HCT116 (cell line): ENCODE measurements around the gene MRPL24. TPM values are rescaled to one million over a fixed set of nuclear protein-coding genes. Genes with fewer than 3 reads are reported as not detected.

ENCODE experiments used
- ATAC-seq: fragments of 200-7000 bp; cut with Tn5 transposase; 2 replicates; pipeline ENCODE4 v1.9.1; 2020; ENCODE audit warnings: mild to moderate bottlenecking, moderate library complexity
- BruUV-seq: library from RNA; stranded (reverse); fragments of 400-500 nt; replicated peaks from 2 replicates; lab custom pipeline; 2021; lab: Mats Ljungman, UMichigan
- CTCF ChIA-PET: fragments of 300-600 bp; sonication (Branson Sonifier 250); formaldehyde crosslinking; loops from one replicate; lab custom pipeline; 2021; ENCODE audit warnings: antibody characterized with exemption; lab: Charles Lee
- POLR2A ChIA-PET: fragments of 300-600, 350-600 bp; sonication (Branson Sonifier 250); formaldehyde crosslinking; loops from one replicate; lab custom pipeline; 2021; ENCODE audit warnings: antibody characterized with exemption; lab: Charles Lee
- RAD21 ChIA-PET, 2 experiments: fragments of 300-600 bp; sonication (Branson Sonifier 250); formaldehyde crosslinking; loops; one replicate each; lab custom pipeline; 2023; ENCODE audit warnings: low total read pairs in 2 of 2; ENCODE audit not compliant: uncharacterized antibody in 2 of 2, unreplicated experiment in 2 of 2, low non-redundant PET in 1 of 2; lab: Charles Lee
- DNase-seq: peaks from one replicate; pipeline ENCODE4 v3.0.0-alpha.2; 2010; ENCODE audit warnings: low read depth, low spot score
- H2AFZ ChIP-seq: fragments of 200-600 bp; shearing (Covaris generic), sonication (generic); 2 replicates; pipeline ENCODE4 v1.6.1; 2017; ENCODE audit warnings: low read depth, mixed run types, mixed read lengths, antibody characterized with exemption, low read length; ENCODE audit not compliant: poor library complexity, severe bottlenecking
- H3K27ac ChIP-seq: 2 replicates; pipeline ENCODE4 v1.5.1; 2012; ENCODE audit warnings: low read depth, low read length
- H3K27me3 ChIP-seq: fragments of 200-600 bp; sonication (generic); 2 replicates; pipeline ENCODE4 v1.6.1; 2016; ENCODE audit warnings: mixed run types, low read length, mixed read lengths; ENCODE audit not compliant: insufficient read depth
- H3K36me3 ChIP-seq, 2 experiments: fragments of 200-500 bp in 1 of 2; fragments of 200-600 bp in 1 of 2; sonication (Bioruptor generic) in 1 of 2; sonication (generic) in 1 of 2; 2 replicates each; pipeline versions ENCODE4 v1.5.1 to v1.6.1; 2014 to 2016; ENCODE audit warnings: low read length in 2 of 2, inconsistent platforms in 1 of 2, mixed read lengths in 1 of 2, mixed run types in 1 of 2; ENCODE audit not compliant: insufficient read depth in 2 of 2, control insufficient read depth in 1 of 2
- H3K4me1 ChIP-seq, 2 experiments: fragments of 200-600 bp in 1 of 2; sonication (generic) in 1 of 2; 2 replicates each; pipeline versions ENCODE4 v1.5.1 to v1.6.1; 2012 to 2017; ENCODE audit warnings: low read length in 2 of 2, inconsistent platforms in 1 of 2, mild to moderate bottlenecking in 1 of 2, mixed read lengths in 1 of 2, mixed run types in 1 of 2, moderate library complexity in 1 of 2; ENCODE audit not compliant: insufficient read depth in 2 of 2, control insufficient read depth in 1 of 2
- H3K4me2 ChIP-seq: fragments of 200-600 bp; sonication (generic); 2 replicates; pipeline ENCODE4 v1.6.1; 2017; ENCODE audit warnings: mixed run types, low read length, mixed read lengths
- H3K4me3 ChIP-seq, 2 experiments: fragments of 200-600 bp in 1 of 2; sonication (generic) in 1 of 2; replicated peaks in 1 of 2; 2 replicates each; pipeline ENCODE4 v1.5.1; 2011 to 2016; ENCODE audit warnings: low read length in 2 of 2, control low read depth in 1 of 2, low read depth in 1 of 2, mild to moderate bottlenecking in 1 of 2, mixed read lengths in 1 of 2, mixed run types in 1 of 2
- H3K79me2 ChIP-seq: fragments of 200-600 bp; sonication (generic); 2 replicates; pipeline ENCODE4 v1.6.1; 2017; ENCODE audit warnings: mild to moderate bottlenecking, mixed run types, low read length, moderate library complexity, mixed read lengths; ENCODE audit not compliant: insufficient read depth
- H3K9ac ChIP-seq: fragments of 200-600 bp; sonication (generic); 2 replicates; pipeline ENCODE4 v1.6.1; 2016; ENCODE audit warnings: low read length, mixed read lengths
- H3K9me2 ChIP-seq: fragments of 200-600 bp; sonication (generic), shearing (Covaris generic); 2 replicates; pipeline ENCODE4 v1.6.1; 2017; ENCODE audit warnings: mixed run types, mild to moderate bottlenecking, moderate library complexity; ENCODE audit not compliant: insufficient read depth
- H3K9me3 ChIP-seq, 2 experiments: fragments of 200-500 bp in 1 of 2; fragments of 200-600 bp in 1 of 2; sonication (Bioruptor generic) in 1 of 2; sonication (generic) in 1 of 2; 2 replicates each; pipeline ENCODE4 v1.6.1; 2014 to 2017; ENCODE audit warnings: low read length in 2 of 2, mixed read lengths in 2 of 2, inconsistent platforms in 1 of 2, low read depth in 1 of 2, mild to moderate bottlenecking in 1 of 2, mixed run types in 1 of 2, moderate library complexity in 1 of 2; ENCODE audit not compliant: control insufficient read depth in 1 of 2, insufficient read depth in 1 of 2
- H4K20me1 ChIP-seq: fragments of 200-600 bp; sonication (generic), shearing (Covaris generic); 2 replicates; pipeline ENCODE4 v1.6.1; 2017; ENCODE audit warnings: mixed run types, mild to moderate bottlenecking, moderate library complexity; ENCODE audit not compliant: insufficient read depth
- ATF3 ChIP-seq: IDR thresholded peaks from 2 replicates; pipeline ENCODE4 v1.6.1; 2012
- EGR1 ChIP-seq: IDR thresholded peaks from 2 replicates; pipeline ENCODE4 v1.6.1; 2012; ENCODE audit warnings: low read depth
- ELF1 ChIP-seq: IDR thresholded peaks from 2 replicates; pipeline ENCODE4 v1.6.1; 2012; ENCODE audit warnings: low read depth, borderline replicate concordance
- EZH2phosphoT487 ChIP-seq: fragments of 200-600 bp; IDR thresholded peaks from 2 replicates; pipeline ENCODE4 v1.6.1; 2018; ENCODE audit warnings: antibody characterized with exemption, borderline replicate concordance
- FOSL1 ChIP-seq: IDR thresholded peaks from 2 replicates; pipeline ENCODE4 v1.6.1; 2012; ENCODE audit warnings: low read depth
- POLR2A ChIP-seq: IDR thresholded peaks from 2 replicates; pipeline ENCODE4 v1.7.0; 2011; ENCODE audit warnings: borderline replicate concordance; ENCODE audit not compliant: insufficient read depth, insufficient read length; ENCODE audit errors: extremely low read depth
- POLR2AphosphoS5 ChIP-seq: IDR thresholded peaks from 2 replicates; pipeline ENCODE4 v1.6.1; 2011; ENCODE audit warnings: mild to moderate bottlenecking, low read depth, low read length, moderate library complexity
- REST ChIP-seq: IDR thresholded peaks from 2 replicates; pipeline ENCODE4 v1.6.1; 2012; ENCODE audit warnings: low read depth
- TCF7L2 ChIP-seq: IDR thresholded peaks from 2 replicates; pipeline ENCODE4 v1.7.0; 2011; ENCODE audit warnings: borderline replicate concordance, inconsistent platforms; ENCODE audit not compliant: insufficient read depth, insufficient read length; ENCODE audit errors: extremely low read depth
- ZFX ChIP-seq: fragments of 450-650 bp; IDR thresholded peaks from 2 replicates; pipeline ENCODE4 v1.6.1; 2017
- ZNF274 ChIP-seq: fragments of 200-500 bp; sonication (Bioruptor generic); IDR thresholded peaks from 2 replicates; pipeline ENCODE4 v1.6.1; 2014; ENCODE audit warnings: mild to moderate bottlenecking, low read depth, low read length, inconsistent platforms
- intact Hi-C: fragments of 100-400 bp; cut with micrococcal nuclease; formaldehyde crosslinking; loops from 2 replicates; pipeline ENCODE4 v1.10.0; 2022
- total RNA-seq: library from RNA; stranded (reverse); gene quantifications from one replicate; pipeline ENCODE4 v1.2.1, GENCODE V29; 2021; ENCODE audit not compliant: unreplicated experiment

MRPL24 gene
- total RNA-seq, 1 experiment from 2014 or later, result 111 TPM

GRCh38 chr1:156754219-156754618 is 13.3 kb upstream of the MRPL24 start:
- Histone ChIP-seq H2AFZ (no peak overlapping the region), H3K4me2 (no peak overlapping the region), H3K27me3 (no peaks in the 10 kb centered on the region), H3K9me2 (no peaks in the 10 kb centered on the region), H4K20me1 (no peaks in the 10 kb centered on the region), H3K4me3 (no peak overlapping the region), H3K9me3 (no peaks in the 10 kb centered on the region), H3K4me1 (peaks cover 6 to 29% of the 10 kb centered on the region in 2 experiments; a peak in 3 of 4 replicates), H3K79me2 (peaks cover 43% of the 10 kb centered on the region), H3K27ac (no peak overlapping the region), H3K9ac (no peak overlapping the region), H3K36me3 (no peaks in the 10 kb centered on the region; a peak in 1 of 4 replicates)
- POLR2A ChIA-PET, result interaction anchor here (1.3 kb wide), 1 partner anchor 13 kb away, joined by 4 read pairs; the partner anchor contains the start of gene MRPL24
- no peak for TF ChIP-seq POLR2A
- RAD21 ChIA-PET, result no interaction called here
- intact Hi-C loops, result no loop called here
- CTCF ChIA-PET, result no interaction called here
- DNase-seq, result no peak
- ATAC-seq, result no peak
- BruUV-seq, result TSS peak; percentile 19

GRCh38 chr1:156752843-156753482 is 12.1 kb upstream of the MRPL24 start:
- peak overlapping the region; percentile 67 to 97 for H3K4me3 ChIP-seq
- H3K27ac ChIP-seq, result peak overlapping the region; percentile 99; the same call in 1 of the 2 replicates
- TSS peak; percentile 44 for BruUV-seq
- peak overlapping the region; percentile 97 for H3K4me2 ChIP-seq
- DNase-seq, result no peak
- peak overlapping the region; percentile 94 for H3K9ac ChIP-seq
- H4K20me1 ChIP-seq, result no peaks in the 10 kb centered on the region
- H3K9me2 ChIP-seq, result no peaks in the 10 kb centered on the region
- H3K36me3 ChIP-seq, result no peaks in the 10 kb centered on the region; a peak in 1 of 4 replicates
- H3K9me3 ChIP-seq, result no peaks in the 10 kb centered on the region
- no peak for ATAC-seq
- H3K79me2 ChIP-seq, result peaks cover 56% of the 10 kb centered on the region
- H3K4me1 ChIP-seq, result peaks cover 16 to 35% of the 10 kb centered on the region in 2 experiments
- TF ChIP-seq EZH2phosphoT487 (no peak), POLR2AphosphoS5 (no peak), ZNF274 (no peak), ELF1 (no peak), FOSL1 (no peak), POLR2A (no peak), ATF3 (no peak), TCF7L2 (no peak), ZFX (no peak), EGR1 (no peak), REST (no peak)
- intact Hi-C loops, result loop anchor here (1.0 kb wide), 1 partner anchor 14 kb away; the partner anchor contains the start of gene PRCC
- ChIA-PET CTCF (interaction anchor here (1.5 kb wide), 1 partner anchor 27 kb away, joined by 10 read pairs; no protein-coding TSS in a partner anchor), RAD21 (no interaction called here), POLR2A (interaction anchor here (0.6 to 1.9 kb wide), 2 partner anchors 12 to 14 kb away, joined by 3 to 9 read pairs; partner anchors contain the start of genes MRPL24 and PRCC)
- H3K27me3 ChIP-seq, result no peaks in the 10 kb centered on the region
- H2AFZ ChIP-seq, result no peak overlapping the region
